NT2/D1 (cell line): Measurements from ENCODE around the gene SRC.

Source experiments
- SUZ12 ChIP-seq: IDR thresholded peaks from 2 replicates; pipeline ENCODE4 v1.6.1; 2011; ENCODE audit not compliant: insufficient read length, insufficient read depth; ENCODE audit errors: extremely low read depth
- YY1 ChIP-seq: IDR thresholded peaks from 2 replicates; pipeline ENCODE4 v1.6.1; 2011; ENCODE audit not compliant: insufficient read length, insufficient read depth
- ZNF274 ChIP-seq: IDR thresholded peaks from 2 replicates; pipeline ENCODE4 v1.6.1; 2011; ENCODE audit warnings: mild to moderate bottlenecking, low read depth, low read length

DNA sequence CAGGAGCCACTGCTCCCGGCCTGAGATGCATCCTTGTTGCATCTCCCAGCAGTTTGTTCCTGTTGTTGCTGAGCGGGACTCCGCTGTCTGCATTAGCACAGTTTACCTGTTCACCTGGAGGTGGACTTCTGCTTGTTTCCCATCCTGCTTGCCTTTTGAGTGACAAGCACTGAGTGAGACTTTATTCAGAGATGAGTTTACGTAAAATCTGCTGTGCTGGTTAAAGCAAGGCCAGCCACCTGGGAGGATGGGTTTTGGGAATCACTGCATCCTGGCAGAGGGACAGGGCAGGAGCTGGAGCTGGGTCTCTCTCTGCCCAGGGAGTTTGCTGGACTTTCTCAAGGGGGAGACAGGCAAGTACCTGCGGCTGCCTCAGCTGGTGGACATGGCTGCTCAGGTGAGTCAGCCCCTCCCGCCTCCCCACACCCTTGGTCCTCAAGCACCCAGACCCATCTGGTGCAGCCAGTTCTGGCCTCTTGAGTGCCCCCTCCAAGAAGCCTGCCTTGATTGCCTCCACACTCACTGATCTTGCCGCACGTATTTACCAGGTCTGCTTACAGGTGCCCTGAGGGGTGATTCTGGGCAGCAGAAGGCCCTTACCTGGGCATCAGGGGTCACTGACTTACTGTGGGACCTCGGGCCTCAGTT is 55.5 kb downstream of the SRC start:
- TF ChIP-seq ZNF274 (no peak), YY1 (no peak), SUZ12 (no peak)
